ENCODE measurements around the gene DNAH12.

Gene DNAH12

DNA sequence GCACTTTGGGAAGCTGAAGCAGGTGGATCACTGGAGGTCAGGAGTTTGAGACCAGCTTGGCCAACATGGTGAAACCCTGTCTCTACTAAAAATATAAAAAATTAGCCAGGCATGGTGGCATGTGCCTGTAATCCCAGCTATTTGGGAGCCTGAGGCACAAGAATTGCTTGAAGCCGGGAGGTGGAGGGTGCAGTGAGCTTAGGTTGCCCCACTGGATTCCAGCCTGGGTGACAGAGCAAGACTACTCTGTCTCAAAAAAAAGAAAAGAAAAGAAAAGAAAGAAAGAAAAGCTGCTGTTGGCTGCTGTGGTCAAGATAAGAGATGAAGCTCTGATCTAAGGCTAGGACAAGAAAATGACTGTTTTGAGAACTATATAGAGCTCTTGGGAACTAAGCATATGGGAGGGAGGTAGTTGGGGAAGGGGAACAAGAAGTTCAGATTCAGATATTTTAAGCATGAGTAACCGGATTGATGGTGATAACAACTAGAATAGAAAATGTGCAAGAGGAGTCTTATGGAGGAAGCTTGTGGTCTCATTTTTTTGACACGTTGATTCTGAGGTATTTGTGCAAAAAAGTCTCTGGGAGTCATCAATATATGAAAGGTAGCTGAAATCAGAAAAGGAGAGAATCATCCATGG is 25.7 kb downstream of the DNAH12 start:
- Histone ChIP-seq H2BK15ac (ENCODE audit: low read length) (no peak overlapping the region), H2AFZ (ENCODE audit: low read length) (no peak overlapping the region), H3K18ac (ENCODE audit: low read length) (no peak overlapping the region), H3K4me1 (ENCODE audit: control insufficient read depth in 2 of 2, insufficient read depth in 1 of 2, low read depth in 1 of 2, low read length in 2 of 2) (no peaks in the 10 kb centered on the region), H3K79me1 (ENCODE audit: low read depth, low read length) (no peaks in the 10 kb centered on the region), H3K4ac (ENCODE audit: low read length) (no peak overlapping the region), H3K4me3 (ENCODE audit: low read length in 2 of 2) (no peak overlapping the region), H3K27me3 (ENCODE audit: control insufficient read depth in 3 of 3, insufficient read depth in 3 of 3, low read depth in 1 of 3, low read length in 3 of 3) (peaks cover 0 to 4% (median 0%) of the 10 kb centered on the region in 3 experiments), H4K91ac (ENCODE audit: low read depth, low read length, poor library complexity) (no peak overlapping the region), H2AK5ac (ENCODE audit: low read depth, low read length) (no peak overlapping the region), H3K23ac (ENCODE audit: low read depth, low read length, poor library complexity) (no peak overlapping the region), H3K36me3 (replicated peaks in 1 of 2; ENCODE audit: control insufficient read depth in 2 of 2, insufficient read depth in 2 of 2, low read length in 2 of 2) (no peaks in the 10 kb centered on the region), H3K9ac (ENCODE audit: low read depth, low read length, poor library complexity) (no peak overlapping the region), H3K14ac (ENCODE audit: low read length) (no peak overlapping the region), H3K4me2 (ENCODE audit: insufficient read depth, low read length, poor library complexity, severe bottlenecking) (no peak overlapping the region), H2BK120ac (ENCODE audit: low read depth, low read length) (no peak overlapping the region), H4K8ac (ENCODE audit: low read depth, low read length) (no peak overlapping the region), H2BK5ac (ENCODE audit: low read length) (no peak overlapping the region), H2BK12ac (ENCODE audit: low read length) (no peak overlapping the region), H3K9me3 (replicated peaks in 1 of 2; ENCODE audit: control insufficient read depth in 2 of 2, insufficient read depth in 1 of 2, low read depth in 1 of 2, low read length in 2 of 2) (no peaks in the 10 kb centered on the region), H3K27ac (replicated peaks; ENCODE audit: low read length) (no peak overlapping the region)
- WGBS, 2 donors (ENCODE audit: extremely low coverage in 2 of 2, insufficient read length in 2 of 2, insufficient replicate concordance in 1 of 2), result no CpG with 5 or more reads among the region's 3 CpGs
- no peak for DNase-seq (ENCODE audit: low spot score)

DNA sequence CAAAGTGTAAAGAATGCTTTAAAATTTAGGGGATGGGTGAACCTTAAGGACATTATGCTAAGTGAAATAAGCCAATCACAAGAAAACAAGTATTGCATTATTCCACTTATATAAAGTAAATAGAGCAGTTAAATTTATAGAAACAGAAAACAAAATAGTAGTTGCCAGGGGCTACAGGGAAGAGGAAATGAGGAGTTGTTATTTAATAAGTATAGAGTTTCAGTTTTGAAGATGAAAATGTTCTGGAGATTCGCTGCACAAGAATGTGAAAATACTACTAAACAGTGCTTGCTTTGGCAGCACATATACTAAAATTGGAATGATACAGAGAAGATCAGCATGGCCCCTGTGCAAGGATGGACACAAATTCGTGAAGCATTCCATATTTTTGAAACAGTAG is 32.0 kb downstream of the DNAH12 start:
- no peak overlapping the region for H2AFZ ChIP-seq (ENCODE audit: low read length)
- no peaks in the 10 kb centered on the region for H3K79me1 ChIP-seq (ENCODE audit: low read depth, low read length)
- no CpG with 5 or more reads among the region's 2 CpGs for WGBS, 2 donors (ENCODE audit: extremely low coverage in 2 of 2, insufficient read length in 2 of 2, insufficient replicate concordance in 1 of 2)
- no peak overlapping the region for H2BK5ac ChIP-seq (ENCODE audit: low read length)
- no peak overlapping the region for H3K18ac ChIP-seq (ENCODE audit: low read length)
- no peak overlapping the region for H2BK12ac ChIP-seq (ENCODE audit: low read length)
- H3K4me2 ChIP-seq (ENCODE audit: insufficient read depth, low read length, poor library complexity, severe bottlenecking), result no peak overlapping the region
- no peak overlapping the region for H3K23ac ChIP-seq (ENCODE audit: low read depth, low read length, poor library complexity)
- H2BK120ac ChIP-seq (ENCODE audit: low read depth, low read length), result no peak overlapping the region
- H3K4ac ChIP-seq (ENCODE audit: low read length), result no peak overlapping the region
- no peak overlapping the region for H3K27ac ChIP-seq (replicated peaks; ENCODE audit: low read length)
- no peak overlapping the region for H3K9ac ChIP-seq (ENCODE audit: low read depth, low read length, poor library complexity)
- H3K27me3 ChIP-seq (ENCODE audit: control insufficient read depth in 3 of 3, insufficient read depth in 3 of 3, low read depth in 1 of 3, low read length in 3 of 3), result peaks cover 0 to 15% (median 0%) of the 10 kb centered on the region in 3 experiments
- no peaks in the 10 kb centered on the region for H3K9me3 ChIP-seq (replicated peaks in 1 of 2; ENCODE audit: control insufficient read depth in 2 of 2, insufficient read depth in 1 of 2, low read depth in 1 of 2, low read length in 2 of 2)
- no peak overlapping the region for H4K91ac ChIP-seq (ENCODE audit: low read depth, low read length, poor library complexity)
- no peak overlapping the region for H2BK15ac ChIP-seq (ENCODE audit: low read length)
- H4K8ac ChIP-seq (ENCODE audit: low read depth, low read length), result no peak overlapping the region
- H2AK5ac ChIP-seq (ENCODE audit: low read depth, low read length), result no peak overlapping the region
- H3K4me3 ChIP-seq (ENCODE audit: low read length in 2 of 2), result no peak overlapping the region
- no peaks in the 10 kb centered on the region for H3K4me1 ChIP-seq (ENCODE audit: control insufficient read depth in 2 of 2, insufficient read depth in 1 of 2, low read depth in 1 of 2, low read length in 2 of 2)
- no peaks in the 10 kb centered on the region for H3K36me3 ChIP-seq (replicated peaks in 1 of 2; ENCODE audit: control insufficient read depth in 2 of 2, insufficient read depth in 2 of 2, low read length in 2 of 2)
- no peak overlapping the region for H3K14ac ChIP-seq (ENCODE audit: low read length)
- DNase-seq (ENCODE audit: low spot score), result no peak

DNA sequence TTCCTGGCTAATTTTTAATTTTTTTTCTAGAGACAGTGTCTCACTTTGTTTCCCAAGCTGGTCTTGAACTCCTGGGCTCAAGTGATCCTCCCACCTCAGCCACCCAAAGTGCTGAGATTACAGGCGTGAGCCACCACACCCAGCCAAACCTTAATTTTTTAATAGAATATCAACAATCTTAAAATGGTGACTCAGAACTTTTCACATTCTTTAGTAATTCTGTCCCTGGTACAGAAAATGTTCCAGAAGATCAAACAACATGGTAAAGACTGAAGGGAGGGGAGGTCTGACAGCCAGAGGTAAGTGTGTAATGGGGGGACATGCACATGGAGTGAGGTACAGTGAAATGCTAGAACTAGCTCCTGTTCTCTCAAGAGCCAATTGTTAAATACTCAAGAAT is 38.2 kb downstream of the DNAH12 start:
- Histone ChIP-seq H2AFZ (ENCODE audit: low read length) (no peak overlapping the region), H2BK5ac (ENCODE audit: low read length) (no peak overlapping the region), H2BK12ac (ENCODE audit: low read length) (no peak overlapping the region), H3K14ac (ENCODE audit: low read length) (no peak overlapping the region), H2BK120ac (ENCODE audit: low read depth, low read length) (no peak overlapping the region), H3K36me3 (replicated peaks in 1 of 2; ENCODE audit: control insufficient read depth in 2 of 2, insufficient read depth in 2 of 2, low read length in 2 of 2) (no peaks in the 10 kb centered on the region), H3K4me2 (ENCODE audit: insufficient read depth, low read length, poor library complexity, severe bottlenecking) (no peak overlapping the region), H3K27me3 (ENCODE audit: control insufficient read depth in 3 of 3, insufficient read depth in 3 of 3, low read depth in 1 of 3, low read length in 3 of 3) (peaks cover 0 to 11% (median 0%) of the 10 kb centered on the region in 3 experiments), H3K4me3 (ENCODE audit: low read length in 2 of 2) (no peak overlapping the region), H3K9me3 (replicated peaks in 1 of 2; ENCODE audit: control insufficient read depth in 2 of 2, insufficient read depth in 1 of 2, low read depth in 1 of 2, low read length in 2 of 2) (no peaks in the 10 kb centered on the region), H3K18ac (ENCODE audit: low read length) (no peak overlapping the region), H3K4me1 (ENCODE audit: control insufficient read depth in 2 of 2, insufficient read depth in 1 of 2, low read depth in 1 of 2, low read length in 2 of 2) (no peaks in the 10 kb centered on the region), H2BK15ac (ENCODE audit: low read length) (no peak overlapping the region), H3K79me1 (ENCODE audit: low read depth, low read length) (no peaks in the 10 kb centered on the region), H4K8ac (ENCODE audit: low read depth, low read length) (no peak overlapping the region), H2AK5ac (ENCODE audit: low read depth, low read length) (no peak overlapping the region), H3K23ac (ENCODE audit: low read depth, low read length, poor library complexity) (no peak overlapping the region), H3K27ac (replicated peaks; ENCODE audit: low read length) (no peak overlapping the region), H3K9ac (ENCODE audit: low read depth, low read length, poor library complexity) (no peak overlapping the region), H3K4ac (ENCODE audit: low read length) (no peak overlapping the region), H4K91ac (ENCODE audit: low read depth, low read length, poor library complexity) (no peak overlapping the region)
- no peak for DNase-seq (ENCODE audit: low spot score)
- WGBS, 2 donors (ENCODE audit: extremely low coverage in 2 of 2, insufficient read length in 2 of 2, insufficient replicate concordance in 1 of 2), result no CpG with 5 or more reads among the region's 1 CpG

DNA sequence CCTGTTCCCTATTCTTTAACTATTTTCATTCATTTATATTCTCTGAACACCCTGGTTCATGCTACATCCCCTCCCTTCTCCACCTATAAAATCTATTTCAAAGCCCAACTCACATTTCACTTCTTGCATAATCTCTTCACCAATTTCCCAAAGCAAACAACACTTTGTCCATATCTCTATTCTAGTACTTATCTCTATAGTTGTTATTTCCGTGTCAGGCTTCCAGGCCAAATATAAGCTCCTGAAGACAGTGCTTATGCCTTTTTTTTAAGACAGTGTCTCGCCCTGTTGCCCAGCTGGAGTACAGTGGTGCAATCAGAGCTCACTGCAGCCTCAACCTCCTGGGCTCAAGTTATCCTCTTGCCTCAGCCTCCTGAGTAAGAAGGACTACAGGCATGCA is 43.6 kb downstream of the DNAH12 start:
- WGBS, 2 donors (ENCODE audit: extremely low coverage in 2 of 2, insufficient read length in 2 of 2, insufficient replicate concordance in 1 of 2), result no CpG with 5 or more reads among the region's 2 CpGs
- no peak overlapping the region for H3K4me2 ChIP-seq (ENCODE audit: insufficient read depth, low read length, poor library complexity, severe bottlenecking)
- H3K18ac ChIP-seq (ENCODE audit: low read length), result no peak overlapping the region
- H3K4me3 ChIP-seq (ENCODE audit: low read length in 2 of 2), result no peak overlapping the region
- DNase-seq (ENCODE audit: low spot score), result no peak
- H2BK15ac ChIP-seq (ENCODE audit: low read length), result no peak overlapping the region
- no peak overlapping the region for H4K8ac ChIP-seq (ENCODE audit: low read depth, low read length)
- H4K91ac ChIP-seq (ENCODE audit: low read depth, low read length, poor library complexity), result no peak overlapping the region
- no peaks in the 10 kb centered on the region for H3K36me3 ChIP-seq (replicated peaks in 1 of 2; ENCODE audit: control insufficient read depth in 2 of 2, insufficient read depth in 2 of 2, low read length in 2 of 2)
- H3K9ac ChIP-seq (ENCODE audit: low read depth, low read length, poor library complexity), result no peak overlapping the region
- no peaks in the 10 kb centered on the region for H3K27me3 ChIP-seq (ENCODE audit: control insufficient read depth in 3 of 3, insufficient read depth in 3 of 3, low read depth in 1 of 3, low read length in 3 of 3)
- H3K79me1 ChIP-seq (ENCODE audit: low read depth, low read length), result no peaks in the 10 kb centered on the region
- H2AFZ ChIP-seq (ENCODE audit: low read length), result no peak overlapping the region
- H3K27ac ChIP-seq (replicated peaks; ENCODE audit: low read length), result no peak overlapping the region
- H3K4ac ChIP-seq (ENCODE audit: low read length), result no peak overlapping the region
- H3K14ac ChIP-seq (ENCODE audit: low read length), result no peak overlapping the region
- no peak overlapping the region for H2BK5ac ChIP-seq (ENCODE audit: low read length)
- H2AK5ac ChIP-seq (ENCODE audit: low read depth, low read length), result no peak overlapping the region
- H2BK12ac ChIP-seq (ENCODE audit: low read length), result no peak overlapping the region
- H2BK120ac ChIP-seq (ENCODE audit: low read depth, low read length), result no peak overlapping the region
- no peaks in the 10 kb centered on the region for H3K4me1 ChIP-seq (ENCODE audit: control insufficient read depth in 2 of 2, insufficient read depth in 1 of 2, low read depth in 1 of 2, low read length in 2 of 2)
- H3K9me3 ChIP-seq (replicated peaks in 1 of 2; ENCODE audit: control insufficient read depth in 2 of 2, insufficient read depth in 1 of 2, low read depth in 1 of 2, low read length in 2 of 2), result no peaks in the 10 kb centered on the region
- no peak overlapping the region for H3K23ac ChIP-seq (ENCODE audit: low read depth, low read length, poor library complexity)

Data from neuronal stem cell (in vitro differentiated cells).